Stimulated activated CD4-positive, alpha-beta T cell treated with anti-CD3 and anti-CD28 coated beads, TNF-alpha, amount 100 ng/mL, for 1 hour (primary cell): ENCODE data around the gene FKBP5.
A peak's percentile ranks its signal among the peaks of the same experiment; 100 is the strongest.
"Not testable (repeated sequence)": the region's sequence is repeated elsewhere in the genome, so short reads cannot be mapped to it uniquely, and the experiment has no call there.

ENCODE experiments used
- DNase-seq, 3 donors: peaks; one replicate each; pipeline ENCODE4 v3.0.0-alpha.2; 2020; ENCODE audit warnings: low read depth in 3 of 3, low spot score in 1 of 3

The FKBP5 gene

DNA sequence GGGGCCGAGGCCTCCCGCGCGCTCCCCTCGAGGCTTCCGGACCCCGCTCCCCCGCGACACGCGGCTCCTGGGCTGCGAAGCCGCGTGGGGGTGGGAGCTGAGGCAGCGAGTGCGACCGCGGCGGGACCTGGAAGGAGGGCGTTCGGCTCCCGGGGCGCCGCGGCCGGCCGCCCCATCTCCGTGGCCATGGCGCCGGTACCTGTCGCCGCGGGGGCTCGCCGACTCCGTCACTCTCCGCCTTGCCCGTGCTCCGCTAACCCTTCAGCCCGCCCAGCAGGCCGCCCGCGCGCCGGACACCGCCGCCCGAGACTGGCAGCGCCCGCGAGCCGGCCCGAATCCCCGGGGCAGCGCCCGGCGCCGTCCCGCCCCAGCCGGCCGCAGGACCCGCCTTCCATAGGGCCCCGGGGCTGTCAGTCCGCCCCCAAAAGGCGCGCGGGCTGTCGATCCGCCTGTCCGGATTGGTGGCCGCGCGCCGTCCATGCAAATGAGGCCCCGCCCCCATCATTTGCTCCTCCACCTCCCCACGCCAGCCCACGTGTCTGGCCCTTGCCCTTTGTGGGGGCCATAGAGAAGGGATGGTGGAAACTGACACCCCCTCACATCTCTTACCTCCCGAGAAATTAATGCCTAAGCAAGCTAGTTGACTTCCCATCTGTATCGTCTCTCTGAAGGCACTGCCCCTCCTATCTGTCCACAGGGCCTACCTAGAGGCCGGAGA lies at the start of gene FKBP5:
FKBP5 (minus strand) TSS at position 311 of the 718 bp plus-strand sequence. CDS start 46,091 bp downstream, outside the sequence.
- DNase-seq, result peak; percentile 65 to 76 (median 68)

DNA sequence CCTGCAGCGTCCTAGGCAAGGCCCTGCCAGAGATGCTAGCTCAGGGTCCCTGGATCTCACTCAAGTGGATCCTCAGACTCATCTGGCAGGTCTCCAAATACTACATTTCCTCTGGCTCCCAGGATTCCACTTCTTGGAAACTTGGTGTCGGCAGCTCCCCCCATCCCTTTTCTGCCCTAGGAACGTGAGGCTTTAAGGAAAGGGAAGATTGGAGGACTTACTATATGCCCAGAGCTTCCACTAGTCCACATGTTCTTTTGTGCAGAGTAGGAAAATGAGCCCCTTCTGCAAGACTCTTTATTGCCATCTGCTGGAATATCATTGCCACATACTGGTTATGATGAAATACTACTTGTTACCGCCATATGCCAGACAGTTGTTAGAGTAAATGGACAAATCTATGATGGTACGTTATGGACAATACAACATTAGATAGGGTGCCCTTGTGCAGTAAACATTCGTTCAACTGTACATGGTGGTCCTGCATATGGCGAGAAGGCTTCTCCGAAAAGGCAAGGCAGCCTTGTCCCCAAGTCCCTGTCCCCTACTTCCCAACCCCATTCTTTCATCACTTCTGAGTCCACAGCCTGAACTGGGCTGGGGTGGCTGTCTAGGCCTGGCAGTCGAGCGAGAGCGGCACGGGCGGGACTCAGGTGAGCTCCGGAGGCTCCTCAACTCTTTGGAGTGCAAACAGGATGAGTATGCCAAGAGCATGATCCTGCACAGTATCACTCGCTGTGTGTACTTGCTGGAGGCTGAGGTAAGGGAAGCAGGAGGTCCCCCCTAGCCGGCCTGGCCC lies 48.9 kb upstream of the FKBP5 start:
- DNase-seq, result no peak

DNA sequence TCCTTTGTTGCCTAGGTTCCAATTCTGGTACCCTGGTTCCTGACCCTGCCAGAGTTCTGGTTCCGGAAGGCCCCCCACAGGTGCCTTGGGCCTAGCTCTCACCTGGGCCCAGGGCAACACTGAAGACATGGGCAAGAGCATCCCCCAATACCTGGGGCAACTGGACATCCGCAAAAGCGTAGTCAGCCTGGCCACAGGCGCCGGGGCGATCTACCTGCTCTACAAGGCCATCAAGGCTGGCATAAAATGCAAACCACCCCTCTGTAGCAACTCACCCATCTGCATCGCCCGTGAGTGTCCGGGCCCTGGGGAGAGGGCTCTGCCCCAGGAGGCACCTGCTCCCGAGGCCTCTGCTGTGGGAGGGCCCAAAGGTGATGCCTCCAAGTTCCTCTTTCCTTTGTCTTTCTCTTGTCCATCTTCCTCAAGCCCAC lies 48.3 kb upstream of the FKBP5 start, which contains the start of gene ARMC12:
ARMC12 (plus strand) TSS at position 51 of the 431 bp plus-strand sequence; CDS start at position 128, 77 bp downstream.
- DNase-seq, result no peak

DNA sequence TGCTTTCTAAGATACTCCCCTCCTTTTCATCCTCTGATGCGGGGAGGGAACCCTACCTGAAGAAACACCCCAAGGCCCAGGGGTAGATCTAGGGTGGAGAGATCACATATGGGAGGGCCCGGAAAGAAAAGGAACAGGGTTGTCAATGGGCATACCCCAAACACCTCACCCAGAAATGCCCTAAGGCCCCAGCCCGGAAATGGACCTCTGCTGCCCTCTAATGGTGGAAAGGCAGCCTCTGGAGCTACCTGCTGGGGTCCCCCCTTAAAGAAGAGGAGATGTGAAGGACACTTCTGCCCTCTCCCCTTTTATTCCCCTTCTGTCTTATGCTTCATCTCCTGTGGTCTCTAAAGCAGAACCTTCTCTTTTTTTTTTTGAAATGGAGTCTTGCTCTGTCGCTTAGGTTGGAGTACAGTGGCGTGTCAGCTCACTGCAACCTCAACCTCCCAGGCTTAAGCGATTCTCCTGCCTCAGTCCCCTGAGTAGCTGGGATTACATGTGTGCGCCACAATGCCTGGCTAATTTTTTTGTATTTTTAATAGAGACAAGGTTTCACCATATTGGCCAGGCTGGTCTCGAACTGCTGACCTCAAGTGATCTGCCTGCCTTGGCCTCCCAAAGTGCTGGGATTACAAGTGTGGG lies 47.7 kb upstream of the FKBP5 start:
- peak; percentile 69 to 82 (median 77) for DNase-seq

DNA sequence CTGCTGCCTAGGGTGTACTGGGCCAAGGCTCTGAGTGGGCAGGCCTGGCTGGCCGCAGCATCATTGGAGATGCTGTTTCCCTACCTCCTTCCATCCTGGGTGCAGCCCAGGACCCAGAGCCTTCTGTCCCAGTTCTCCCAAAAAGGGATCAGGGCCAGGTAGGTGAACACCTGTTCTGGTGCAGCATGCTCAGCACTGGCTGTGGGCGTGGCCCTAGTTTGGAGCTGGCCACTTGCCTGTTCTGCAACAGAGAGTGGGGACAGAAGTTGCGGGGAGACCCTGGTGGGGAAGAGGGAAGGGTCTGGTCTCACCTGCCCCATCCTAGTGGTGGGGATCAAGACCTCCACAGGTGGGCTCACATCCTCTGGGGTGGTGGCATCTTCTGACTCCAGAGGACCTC lies 46.7 kb upstream of the FKBP5 start:
- DNase-seq, result no peak

DNA sequence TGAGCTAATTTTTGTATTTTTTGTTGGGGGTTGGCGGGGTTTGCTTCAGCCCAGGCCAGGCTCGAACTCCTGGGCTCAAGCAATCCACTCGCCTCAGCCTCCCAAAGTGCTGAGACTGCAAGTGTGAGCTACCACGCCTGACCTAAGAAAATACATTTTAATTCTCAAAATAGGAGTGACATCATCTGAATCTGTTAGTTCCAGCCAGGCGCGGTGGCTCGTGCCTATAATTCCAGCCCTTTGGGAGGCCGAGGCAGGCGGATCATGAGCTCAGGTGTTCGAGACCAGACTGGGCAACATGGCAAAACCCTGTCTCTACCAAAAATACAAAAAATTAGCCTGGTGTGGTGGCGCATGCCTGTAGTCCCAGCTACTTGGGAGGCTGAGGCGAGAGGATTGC lies 45.6 kb upstream of the FKBP5 start:
- DNase-seq, result not testable (repeated sequence)

DNA sequence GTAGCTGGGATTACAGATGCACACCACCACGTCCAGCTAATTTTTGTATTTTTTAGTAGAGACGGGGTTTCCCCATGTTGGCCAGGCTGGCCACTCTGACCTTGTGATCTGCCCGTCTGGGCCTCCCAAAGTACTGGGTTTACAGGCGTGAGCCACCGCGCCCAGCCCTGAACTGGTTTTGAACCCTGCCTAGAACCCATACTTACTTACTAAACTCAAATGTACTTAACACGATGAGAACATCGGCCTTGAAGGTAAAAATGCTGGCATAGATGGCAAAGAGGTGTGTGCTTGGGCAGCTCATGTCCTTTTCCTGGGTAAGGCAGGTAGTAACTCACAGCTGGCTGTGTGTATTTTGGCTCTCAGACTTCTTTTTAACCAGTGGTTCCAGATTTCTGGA lies 44.9 kb upstream of the FKBP5 start:
- DNase-seq, result no peak

DNA sequence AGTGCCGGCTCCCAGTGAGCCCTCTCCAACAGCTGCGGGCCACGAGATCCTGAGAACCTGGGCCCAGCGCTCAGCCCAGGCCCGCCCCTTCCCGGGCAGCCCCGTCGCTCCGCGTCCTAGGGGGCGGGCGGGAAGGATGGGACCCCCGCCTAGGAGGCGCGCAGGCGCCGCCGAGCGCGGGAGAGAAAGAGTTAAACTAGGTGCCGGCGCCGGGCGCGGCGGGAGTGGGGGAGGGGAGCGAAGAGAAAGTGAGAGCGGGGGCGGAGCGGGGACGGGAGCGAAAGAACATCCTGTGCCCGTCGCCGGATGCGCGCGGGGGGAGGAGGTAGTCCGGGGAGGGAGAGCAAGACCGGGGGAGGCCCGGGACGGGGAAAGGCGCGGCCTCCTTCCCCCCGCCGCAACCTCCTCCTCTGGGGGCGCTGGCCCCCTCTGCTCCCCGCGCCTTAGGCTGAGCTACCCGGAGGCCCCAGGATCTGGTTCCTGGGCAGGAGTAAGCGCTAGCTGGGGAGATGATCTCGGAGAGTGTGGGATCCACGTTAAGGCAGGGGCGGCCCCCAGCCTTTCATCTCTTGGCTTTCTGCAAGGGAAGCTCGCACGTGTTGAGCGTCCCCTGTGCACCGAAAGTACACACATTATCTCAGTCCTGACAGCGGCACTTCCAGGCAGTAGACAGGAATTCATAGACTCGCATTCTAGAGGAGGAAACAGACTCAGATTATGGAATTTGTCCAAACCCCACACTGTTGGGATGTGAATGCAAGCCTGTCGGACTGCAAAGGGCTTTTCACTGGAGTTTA lies 43.2 kb upstream of the FKBP5 start:
- DNase-seq, result peak; percentile 83 to 93 (median 84)

DNA sequence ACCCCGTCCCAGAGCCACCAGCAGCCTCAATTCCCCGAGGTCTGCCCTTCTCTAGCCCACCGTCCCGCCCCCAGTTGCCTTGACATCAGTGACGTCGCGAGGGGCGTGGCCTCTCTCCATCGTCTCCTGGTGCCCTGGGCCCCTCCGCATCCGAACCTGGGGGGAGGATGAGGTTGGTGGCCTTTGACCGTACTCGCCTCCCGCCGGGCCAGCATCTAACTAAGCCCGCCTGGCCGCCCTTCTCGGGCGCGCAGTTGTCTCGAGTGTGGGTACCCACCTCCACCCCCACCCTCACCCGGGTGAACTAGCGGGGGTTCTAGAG lies 42.7 kb upstream of the FKBP5 start:
- DNase-seq, result peak; percentile 74 to 90 (median 76)

DNA sequence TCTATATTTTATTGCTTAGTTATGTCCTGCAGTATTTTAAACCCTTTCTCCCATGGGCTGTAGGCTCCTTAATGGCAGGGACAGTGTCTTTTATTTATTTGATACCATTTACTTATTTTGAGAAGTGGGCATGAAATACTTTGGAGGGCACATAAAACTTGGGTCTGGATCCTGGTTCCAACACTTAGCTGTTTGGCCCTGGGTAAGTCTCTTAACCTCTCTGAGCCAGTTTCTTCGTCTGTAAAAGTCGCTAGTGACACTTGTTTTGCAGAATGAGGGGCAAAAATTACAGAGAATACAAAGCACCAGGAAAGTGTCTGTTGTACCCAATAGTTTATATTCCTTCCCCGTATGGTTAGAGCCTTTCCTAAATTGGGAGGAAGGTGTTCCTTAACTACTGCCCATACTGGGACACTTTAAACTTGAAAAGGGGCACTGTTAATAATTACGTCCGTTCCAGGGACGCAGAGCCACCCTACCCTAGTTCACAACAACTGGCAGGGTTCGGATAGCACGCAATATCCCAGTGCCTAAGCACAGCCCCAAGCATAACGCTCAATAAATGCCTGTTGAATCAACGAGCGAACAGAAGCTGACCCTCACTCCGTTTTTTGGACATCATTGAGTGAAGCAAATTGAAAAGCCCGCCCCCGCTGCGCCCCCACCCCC lies 42.2 kb upstream of the FKBP5 start:
- no peak for DNase-seq

DNA sequence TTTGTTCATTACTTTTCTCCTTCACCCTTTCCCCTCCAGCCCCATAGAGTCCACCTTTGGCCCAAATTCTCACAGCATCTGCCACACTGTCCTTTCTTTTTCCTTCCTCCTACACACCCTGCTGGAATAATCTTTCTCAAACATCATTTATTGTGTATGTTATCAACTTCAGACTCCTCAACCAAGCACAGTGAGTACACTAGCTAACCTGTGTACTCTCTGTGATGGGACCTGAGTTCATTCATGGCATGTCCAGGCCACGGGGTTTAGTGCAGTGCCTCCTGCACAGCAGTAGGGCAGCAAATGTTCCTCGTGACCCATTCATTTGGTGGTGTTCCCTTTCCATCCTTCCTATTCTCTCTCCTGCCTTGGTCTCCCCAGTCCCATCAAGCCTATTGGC lies 41.0 kb upstream of the FKBP5 start:
- DNase-seq, result no peak

DNA sequence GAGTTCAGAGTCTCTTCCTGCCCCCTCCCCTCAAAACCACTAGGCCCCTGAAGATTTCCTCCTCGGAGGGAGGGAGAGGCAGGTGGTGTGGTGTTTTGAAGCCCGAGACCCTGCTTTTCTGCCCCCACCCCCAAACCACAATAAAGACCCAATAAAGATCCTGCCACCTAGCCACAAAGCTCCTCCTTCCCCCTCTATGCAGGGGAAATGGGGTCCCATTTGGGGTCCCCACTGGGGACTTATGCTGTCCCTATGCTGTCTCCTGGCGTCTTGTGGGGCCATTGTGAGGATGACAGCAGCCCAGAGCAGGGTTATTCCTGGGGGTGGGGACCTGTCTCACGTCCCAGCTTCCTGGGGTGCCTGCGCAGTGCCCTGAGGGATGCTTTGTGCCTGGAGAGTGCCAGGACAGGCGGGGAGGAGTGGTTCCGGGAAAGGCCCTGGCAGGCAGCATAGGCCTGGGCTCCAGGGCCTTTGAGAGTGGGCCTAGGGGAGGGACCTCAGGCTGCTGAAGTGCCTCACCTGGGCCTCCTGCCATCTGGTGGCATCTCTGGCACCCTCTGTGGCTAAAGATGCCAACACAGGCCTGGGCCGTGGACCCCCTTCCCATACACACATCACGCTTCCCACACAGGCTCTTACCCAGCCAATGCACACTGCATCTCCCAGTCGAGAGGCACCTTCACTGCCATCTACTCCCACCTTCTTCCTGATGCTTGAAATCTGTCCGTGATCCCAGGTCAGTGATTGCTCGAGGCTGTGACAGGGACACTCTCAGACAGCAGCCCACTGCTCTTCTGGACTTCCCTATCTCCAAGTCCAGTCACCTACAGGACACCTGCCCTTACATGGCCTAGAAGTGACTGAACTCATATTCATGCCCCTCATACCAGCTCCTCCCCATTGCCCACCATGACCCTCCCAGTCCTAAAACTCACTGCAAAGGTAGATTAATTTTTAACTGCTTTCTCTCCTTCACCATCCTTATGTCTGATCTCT lies 40.3 kb upstream of the FKBP5 start:
- DNase-seq, result no peak

DNA sequence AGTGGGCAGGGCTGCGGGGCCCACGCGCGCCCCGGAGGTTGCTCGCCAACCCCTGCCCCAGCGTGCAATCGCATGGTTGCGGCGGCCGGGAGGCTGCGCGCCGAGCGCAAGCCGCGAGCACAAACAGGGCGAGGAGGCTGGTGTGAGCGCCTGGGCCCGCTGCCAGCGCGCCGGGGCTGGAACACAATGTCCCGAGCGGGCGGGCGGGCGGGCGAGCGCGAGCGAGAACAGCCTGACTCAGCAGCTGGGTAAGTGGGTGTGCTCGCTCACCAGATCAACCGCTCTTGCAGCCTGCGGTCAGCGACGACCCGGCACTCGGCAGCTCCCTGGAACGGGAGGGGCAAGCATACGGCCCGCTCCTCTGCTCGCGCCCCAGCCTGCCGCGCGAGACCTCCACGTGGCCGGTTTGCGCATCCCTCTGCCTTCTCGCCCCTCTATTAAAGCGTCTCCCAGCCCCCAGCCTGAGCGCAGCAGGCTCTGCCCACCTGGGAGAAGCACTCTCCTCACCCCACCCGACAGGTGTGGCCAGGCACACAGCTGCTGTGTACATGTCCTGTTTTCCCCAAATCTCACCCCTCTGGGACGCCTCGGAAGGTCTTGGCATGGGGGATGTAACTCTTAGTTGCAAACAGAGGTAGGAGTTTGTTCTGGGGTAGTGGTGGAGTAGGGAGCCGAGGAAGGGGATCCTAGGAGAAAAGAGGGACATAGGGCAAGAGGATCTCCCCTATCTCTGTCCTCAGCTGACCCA lies 39.4 kb upstream of the FKBP5 start:
- peak; percentile 58 to 74 (median 71) for DNase-seq

DNA sequence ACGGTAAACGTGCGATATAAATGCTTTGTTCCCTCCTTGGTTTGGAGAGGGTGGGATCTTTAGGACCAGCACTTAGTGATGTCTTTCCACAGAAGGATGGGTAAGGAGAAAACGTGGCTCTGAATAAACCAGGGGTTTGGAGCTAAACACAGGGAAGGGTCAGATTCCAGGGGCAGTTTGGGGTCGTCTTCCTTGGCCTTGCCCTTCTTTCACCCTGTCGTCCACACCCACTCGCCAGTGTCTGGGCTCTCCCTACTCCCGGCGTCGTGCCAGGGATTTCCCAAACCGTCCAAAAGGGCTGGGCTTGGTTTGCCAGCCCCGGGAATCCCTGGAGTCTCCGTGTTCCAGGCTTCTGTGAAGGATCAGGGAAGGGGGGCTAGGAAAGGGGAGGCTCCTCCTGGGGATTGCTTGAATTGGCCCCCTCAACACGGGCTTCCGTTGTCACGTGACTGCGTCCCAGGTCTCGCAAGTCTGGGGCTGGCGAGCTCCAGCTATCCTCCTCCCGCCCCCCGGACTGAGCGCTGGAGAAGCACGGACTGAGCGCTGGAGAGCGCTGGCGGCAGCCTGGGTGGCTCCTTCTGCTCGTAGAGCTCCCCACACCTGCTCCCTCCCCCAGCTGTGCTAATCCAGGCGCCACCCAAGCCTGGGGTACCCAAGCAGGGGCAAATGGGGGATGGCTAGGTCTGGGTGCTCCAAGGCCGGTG lies 38.7 kb upstream of the FKBP5 start:
- no peak for DNase-seq

DNA sequence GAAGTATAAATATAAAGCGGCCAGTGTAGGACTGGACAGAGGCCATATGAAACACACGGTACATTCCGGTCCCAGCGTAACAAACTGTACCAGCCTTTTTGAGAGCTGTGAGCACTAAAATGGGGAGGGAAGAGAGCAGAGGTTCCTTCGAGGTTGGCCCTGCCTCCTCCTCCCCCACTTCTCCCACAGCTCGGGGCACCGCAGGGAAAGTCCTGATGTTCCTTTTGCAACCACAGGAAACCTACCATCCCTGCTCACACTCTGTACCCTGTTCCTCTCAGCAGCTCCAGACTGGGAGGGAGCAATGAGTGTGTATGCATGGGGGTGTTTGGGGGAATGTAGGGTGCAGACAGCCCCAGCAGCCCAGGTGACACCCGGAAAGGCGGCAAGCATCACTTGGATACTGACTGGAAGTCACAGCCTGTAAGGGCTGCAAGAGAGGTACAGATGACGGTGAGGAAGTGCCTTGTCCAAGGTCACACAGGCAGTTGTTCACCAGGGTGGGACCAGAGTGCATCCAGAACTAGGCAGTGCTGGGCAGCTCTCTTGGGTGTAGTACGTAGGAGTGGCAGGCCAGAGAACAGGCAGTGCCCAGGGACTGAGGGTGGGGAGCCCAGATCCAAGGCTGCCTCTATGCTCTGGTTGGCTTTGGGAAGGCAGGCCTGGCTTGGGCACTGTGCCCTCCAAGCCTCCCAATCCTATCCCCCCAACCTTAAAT lies 37.2 kb upstream of the FKBP5 start:
- DNase-seq, result no peak

DNA sequence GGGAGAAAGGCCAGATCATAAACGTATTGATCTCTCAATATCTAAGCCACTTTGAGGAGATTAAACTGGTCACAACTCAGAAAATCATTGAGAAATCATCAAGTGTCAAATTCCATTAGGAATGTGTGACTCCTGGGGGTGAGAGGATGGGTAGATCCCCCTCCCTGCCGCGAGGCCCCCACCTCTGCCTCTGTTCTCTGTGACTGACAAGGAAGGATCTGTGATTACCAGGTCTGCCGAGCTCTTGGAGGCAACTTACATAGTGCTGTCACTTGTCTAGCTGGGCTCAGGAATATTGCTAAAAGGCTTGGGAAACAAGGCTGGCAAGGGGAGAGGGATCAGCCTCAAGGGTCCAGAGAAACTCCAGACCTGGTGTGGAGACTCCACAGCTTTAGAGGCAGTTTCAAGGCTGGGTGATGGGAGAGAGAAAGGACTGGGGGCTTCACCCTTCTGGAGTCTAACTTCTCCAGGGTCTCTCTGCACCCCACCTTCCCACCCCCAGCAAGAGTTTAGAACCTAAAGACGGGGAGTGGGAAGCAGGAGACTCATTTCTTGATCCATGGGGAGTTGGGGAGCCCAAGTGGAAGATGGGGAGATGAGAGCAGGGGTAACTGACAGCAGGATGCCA lies 36.5 kb upstream of the FKBP5 start:
- DNase-seq, result no peak

DNA sequence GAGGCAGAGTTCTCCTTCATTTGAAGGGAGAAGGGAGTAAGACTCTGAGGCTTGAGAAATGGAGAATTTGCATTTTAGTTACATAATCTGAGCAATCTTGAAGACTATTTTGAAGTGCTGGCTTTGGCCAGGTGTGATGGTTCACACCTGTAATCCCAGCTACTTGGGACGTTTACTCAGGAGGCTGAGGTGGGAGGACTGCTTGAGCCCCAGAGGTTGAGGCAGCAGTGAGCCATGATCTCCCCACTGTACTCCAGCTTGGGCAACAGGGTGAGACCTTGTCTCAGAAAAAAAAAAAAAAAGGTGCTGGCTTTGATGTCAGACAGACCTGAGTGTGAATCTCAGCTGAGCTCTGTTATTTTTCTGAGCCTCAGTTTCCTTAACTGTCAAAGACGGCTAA lies 35.8 kb upstream of the FKBP5 start:
- DNase-seq, result no peak
